Endodermal cell (in vitro differentiated cells): ENCODE results near the gene CALD1. TPM values are rescaled to one million over a fixed set of nuclear protein-coding genes. Genes with fewer than 3 reads are reported as not detected.

Experiments
- DNase-seq: peaks from one replicate; pipeline ENCODE4 v3.0.0-alpha.2; 2017
- H3K27ac ChIP-seq: 2 replicates; pipeline ENCODE4 v1.5.1; 2013; ENCODE audit warnings: mild to moderate bottlenecking, low read depth, low read length, moderate library complexity
- H3K27me3 ChIP-seq: 2 replicates; pipeline ENCODE4 v1.6.1; 2013; ENCODE audit warnings: mild to moderate bottlenecking, low read length, moderate library complexity; ENCODE audit not compliant: insufficient read depth, control insufficient read depth, poor library complexity, severe bottlenecking
- H3K36me3 ChIP-seq: 2 replicates; pipeline ENCODE4 v1.7.0; 2013; ENCODE audit warnings: mild to moderate bottlenecking, low read length, moderate library complexity; ENCODE audit not compliant: control insufficient read depth, insufficient read depth
- H3K4me1 ChIP-seq: one replicate; pipeline ENCODE4 v1.7.0; 2013; ENCODE audit warnings: low read length; ENCODE audit not compliant: control insufficient read depth, insufficient read depth
- H3K4me3 ChIP-seq: 2 replicates; pipeline ENCODE4 v1.5.1; 2013; ENCODE audit warnings: mild to moderate bottlenecking, low read length, moderate library complexity
- H3K9ac ChIP-seq: 2 replicates; pipeline ENCODE4 v1.6.1; 2013; ENCODE audit warnings: mild to moderate bottlenecking, low read length, moderate library complexity; ENCODE audit not compliant: poor library complexity, severe bottlenecking; ENCODE audit errors: extremely low read depth
- H3K9me3 ChIP-seq: 2 replicates; pipeline ENCODE4 v1.6.1; 2013; ENCODE audit warnings: mild to moderate bottlenecking, low read length, moderate library complexity; ENCODE audit not compliant: control insufficient read depth
- H3K27ac Mint-ChIP-seq: 2 replicates; pipeline ENCODE4 v1.8.0; 2020; ENCODE audit warnings: mixed read lengths
- H3K27me3 Mint-ChIP-seq: 2 replicates; pipeline ENCODE4 v1.8.0; 2021; ENCODE audit warnings: mild to moderate bottlenecking, mixed read lengths; ENCODE audit not compliant: insufficient read depth
- H3K36me3 Mint-ChIP-seq: 2 replicates; pipeline ENCODE4 v1.8.0; 2020; ENCODE audit warnings: low read depth, mixed read lengths
- H3K4me1 Mint-ChIP-seq: 2 replicates; pipeline ENCODE4 v1.8.0; 2020; ENCODE audit warnings: mixed read lengths
- H3K4me3 Mint-ChIP-seq: 2 replicates; pipeline ENCODE4 v1.8.0; 2020; ENCODE audit warnings: mild to moderate bottlenecking, moderate library complexity, mixed read lengths
- H3K9me3 Mint-ChIP-seq: 2 replicates; pipeline ENCODE4 v1.8.0; 2020; ENCODE audit warnings: mild to moderate bottlenecking, mixed read lengths
- CTCF ChIP-seq: fragments of 200-600 bp; sonication (generic); conservative IDR thresholded peaks from 2 replicates; pipeline ENCODE4 v1.5.0; 2021; ENCODE audit warnings: antibody characterized with exemption, mild to moderate bottlenecking
- WGBS, 2 experiments: methylation state at CpG; one replicate each; pipeline versions ENCODE4 v1.1.5 to v1.1.7; 2013; ENCODE audit warnings: missing lambda C conversion rate in 2 of 2, mixed read lengths in 1 of 2; ENCODE audit not compliant: insufficient coverage in 1 of 2, insufficient read length in 1 of 2; 5-methylcytosine and 5-hydroxymethylcytosine counted together
- total RNA-seq, 2 donors: library from RNA; stranded (reverse); fragmentation: NEBNext Ultra II Directional in 1 of 2; extraction: Animal tissue kit (Norgen Biotek cat#: 25700) in 1 of 2; gene quantifications; 2 replicates in 1 of 2; 3 replicates in 1 of 2; pipeline ENCODE4 v1.2.1, GENCODE V29; 2021

Gene CALD1
- total RNA-seq, 2 donors from 2014 or later = 111 to 132 TPM

GRCh38 chr7:134788191-134788590, 8.8 kb downstream of the CALD1 start:
- H3K27me3 Mint-ChIP-seq = no peaks in the 10 kb centered on the region
- no peak overlapping the region for H3K4me3 Mint-ChIP-seq
- H3K9me3 Mint-ChIP-seq = no peaks in the 10 kb centered on the region
- Histone ChIP-seq H3K4me1 (no peaks in the 10 kb centered on the region), H3K4me3 (no peak overlapping the region), H3K27ac (no peak overlapping the region), H3K9ac (no peak overlapping the region), H3K27me3 (no peaks in the 10 kb centered on the region), H3K36me3 (peaks cover 11% of the 10 kb centered on the region), H3K9me3 (no peaks in the 10 kb centered on the region)
- H3K27ac Mint-ChIP-seq = no peak overlapping the region
- no peak for TF ChIP-seq CTCF
- H3K36me3 Mint-ChIP-seq = no peaks in the 10 kb centered on the region
- H3K4me1 Mint-ChIP-seq = peaks cover 12% of the 10 kb centered on the region
- DNase-seq = no peak
- WGBS, 2 experiments = 98% methylated on average over 2 of the region's 2 CpGs; no CpG with 5 or more reads in 1 of the 2 experiments

GRCh38 chr7:134789967-134790685, 10.7 kb downstream of the CALD1 start:
- no peaks in the 10 kb centered on the region for H3K9me3 Mint-ChIP-seq
- H3K27ac Mint-ChIP-seq = no peak overlapping the region
- no peaks in the 10 kb centered on the region for H3K27me3 Mint-ChIP-seq
- H3K36me3 Mint-ChIP-seq = no peaks in the 10 kb centered on the region
- Histone ChIP-seq H3K4me1 (no peaks in the 10 kb centered on the region), H3K36me3 (peaks cover 12% of the 10 kb centered on the region), H3K27ac (no peak overlapping the region), H3K27me3 (no peaks in the 10 kb centered on the region), H3K9ac (no peak overlapping the region), H3K9me3 (no peaks in the 10 kb centered on the region), H3K4me3 (no peak overlapping the region)
- TF ChIP-seq CTCF = no peak
- H3K4me3 Mint-ChIP-seq = no peak overlapping the region
- H3K4me1 Mint-ChIP-seq = peaks cover 12% of the 10 kb centered on the region
- peak; percentile 51 for DNase-seq
- WGBS, 2 experiments = 86 to 94% methylated on average over 1 to 2 of the region's 2 CpGs

GRCh38 chr7:134792968-134793367, 13.5 kb downstream of the CALD1 start:
- peaks cover 17% of the 10 kb centered on the region for H3K36me3 ChIP-seq
- H3K27me3 ChIP-seq = no peaks in the 10 kb centered on the region
- no peak overlapping the region for H3K27ac Mint-ChIP-seq
- no peaks in the 10 kb centered on the region for H3K4me1 ChIP-seq
- no peak overlapping the region for H3K27ac ChIP-seq
- no peak for TF ChIP-seq CTCF
- no peak overlapping the region for H3K4me3 ChIP-seq
- 94 to 95% methylated on average over 8 to 9 of the region's 9 CpGs for WGBS, 2 experiments
- peaks cover 12% of the 10 kb centered on the region for H3K4me1 Mint-ChIP-seq
- H3K27me3 Mint-ChIP-seq = no peaks in the 10 kb centered on the region
- H3K36me3 Mint-ChIP-seq = peaks cover 4% of the 10 kb centered on the region
- H3K9me3 ChIP-seq = no peaks in the 10 kb centered on the region
- H3K9me3 Mint-ChIP-seq = no peaks in the 10 kb centered on the region
- DNase-seq = no peak
- H3K9ac ChIP-seq = no peak overlapping the region
- no peak overlapping the region for H3K4me3 Mint-ChIP-seq
